NCI-H146 treated with DMSO at 0.1 percent for 48 hours (cell line): ENCODE results near the gene PAX2.

ENCODE experiments used
- DNase-seq: peaks from one replicate; lab custom pipeline; 2025; ENCODE audit not compliant: unreplicated experiment; lab: John Stamatoyannopoulos, UW

The PAX2 gene

GRCh38 chr10:100873827-100874326, 128.5 kb downstream of the PAX2 start:
- no peak for DNase-seq

- no peak for DNase-seq
Measured at GRCh38 chr10:100874702-100875483, 129.5 kb downstream of the PAX2 start.

GRCh38 chr10:100875484-100876166, 130.2 kb downstream of the PAX2 start:
- DNase-seq, result no peak

GRCh38 chr10:100876585-100877460, 131.4 kb downstream of the PAX2 start:
- no peak for DNase-seq

- no peak for DNase-seq
Measured at GRCh38 chr10:100877461-100877850, 132.1 kb downstream of the PAX2 start.

- DNase-seq, result no peak
Measured at GRCh38 chr10:100878291-100878910, 133.0 kb downstream of the PAX2 start.
